Stimulated activated CD8-positive, alpha-beta memory T cell treated with anti-CD3 and anti-CD28 coated beads, Interleukin-2, amount 100 ng/mL, for 48 hours (primary cell): ENCODE data around the gene CD109.
"Not testable (repeated sequence)": the region's sequence is repeated elsewhere in the genome, so short reads cannot be mapped to it uniquely, and the experiment has no call there.

Experiments
- DNase-seq, 2 donors: peaks; one replicate each; pipeline ENCODE4 v3.0.0-alpha.2; 2020; ENCODE audit warnings: low read depth in 2 of 2

CD109 gene

DNA sequence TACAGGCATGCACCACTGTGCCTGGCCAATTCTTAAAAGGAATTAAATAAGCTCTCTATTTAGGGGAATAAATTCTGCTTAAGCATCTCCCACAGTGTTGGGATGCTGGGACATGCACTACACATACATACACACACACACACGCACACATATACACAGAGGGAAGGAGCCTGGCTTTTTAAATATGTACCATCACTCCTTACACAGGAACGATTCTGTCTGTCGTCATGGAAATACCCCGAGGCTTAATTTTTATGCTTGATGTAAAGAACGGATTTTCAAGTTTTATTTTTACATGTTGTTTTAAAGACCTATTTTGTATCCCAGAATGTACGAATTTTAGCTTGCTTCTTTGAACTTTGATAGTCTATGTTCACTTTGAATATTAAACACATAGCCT lies 95.3 kb downstream of the CD109 start:
- no peak for DNase-seq

DNA sequence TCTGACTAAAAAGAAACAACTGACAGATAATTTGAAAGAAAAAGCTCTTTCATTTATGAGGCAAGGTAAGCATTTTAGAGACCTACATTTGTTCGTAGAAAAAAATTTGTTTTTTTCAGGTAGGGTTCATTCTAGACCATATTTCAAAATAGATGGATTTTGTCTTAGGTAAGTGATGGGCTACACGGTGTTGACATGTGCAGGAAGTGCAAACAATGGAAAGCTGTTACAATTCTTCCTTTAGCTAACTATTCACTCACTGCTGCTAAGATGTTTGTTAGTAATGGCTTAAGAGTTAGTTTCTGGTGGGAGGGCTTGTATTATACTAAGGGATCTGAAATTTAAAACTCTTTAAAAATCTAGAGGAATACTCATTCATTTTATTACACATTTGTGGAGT lies 96.7 kb downstream of the CD109 start:
- no peak for DNase-seq

DNA sequence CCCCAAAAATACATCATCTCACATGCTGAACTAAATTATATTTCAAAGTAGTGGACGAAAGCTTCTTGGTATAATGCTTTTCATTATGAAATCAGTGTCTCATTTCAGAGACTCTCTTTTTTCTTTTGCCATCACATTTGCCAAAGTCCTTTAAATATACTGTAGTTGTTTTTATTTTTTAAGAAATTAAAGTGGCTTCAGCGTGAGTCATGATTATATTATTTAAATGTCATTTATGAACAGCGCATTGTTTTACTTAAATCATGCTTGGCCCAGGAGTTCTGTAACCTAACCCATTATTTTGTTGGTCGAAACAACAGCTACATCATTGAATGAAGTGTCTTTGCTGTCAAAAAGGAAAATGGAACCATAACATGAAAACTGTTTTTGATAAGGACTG lies 100.9 kb downstream of the CD109 start:
- DNase-seq = no peak

DNA sequence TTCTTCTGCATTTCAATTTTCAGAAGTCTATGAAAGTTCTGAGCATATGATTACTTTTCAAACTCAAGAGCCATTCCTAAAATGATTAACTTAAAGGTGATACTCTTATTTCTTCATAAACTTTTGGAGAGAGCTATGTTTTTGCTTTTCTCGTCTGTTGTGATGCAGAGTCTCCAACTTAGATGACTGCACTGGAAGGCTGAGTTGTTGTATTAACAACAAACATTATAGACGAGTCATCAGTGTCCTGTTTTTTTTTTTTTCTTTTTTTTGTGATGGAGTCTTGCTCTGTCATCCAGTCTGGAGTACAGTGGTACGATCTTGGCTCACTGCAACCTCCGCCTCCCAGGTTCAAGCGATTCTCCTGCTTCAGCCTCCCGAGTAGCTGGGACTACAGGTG lies 101.9 kb downstream of the CD109 start:
- DNase-seq = no peak

DNA sequence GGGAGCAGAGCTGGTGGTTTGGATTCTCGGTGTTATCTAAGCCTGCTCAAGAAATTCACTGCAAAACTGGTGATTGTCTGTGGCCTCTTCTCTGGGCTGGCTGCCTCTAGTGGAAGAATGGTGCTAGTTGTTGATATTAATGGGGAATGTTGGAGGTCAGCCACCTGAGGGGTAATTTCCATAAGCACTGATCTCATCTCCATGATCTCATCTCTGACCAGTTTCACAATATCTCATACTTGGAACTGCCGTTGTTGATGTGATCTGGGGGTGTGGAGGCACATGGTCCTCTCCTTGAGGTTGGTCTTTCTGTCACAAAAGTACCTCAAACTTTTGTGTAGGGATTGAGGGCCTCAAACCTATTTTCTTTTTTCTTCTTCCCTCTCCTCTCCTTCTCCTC lies 102.6 kb downstream of the CD109 start:
- peak in 1 of 2 donors; percentile 3 for DNase-seq

DNA sequence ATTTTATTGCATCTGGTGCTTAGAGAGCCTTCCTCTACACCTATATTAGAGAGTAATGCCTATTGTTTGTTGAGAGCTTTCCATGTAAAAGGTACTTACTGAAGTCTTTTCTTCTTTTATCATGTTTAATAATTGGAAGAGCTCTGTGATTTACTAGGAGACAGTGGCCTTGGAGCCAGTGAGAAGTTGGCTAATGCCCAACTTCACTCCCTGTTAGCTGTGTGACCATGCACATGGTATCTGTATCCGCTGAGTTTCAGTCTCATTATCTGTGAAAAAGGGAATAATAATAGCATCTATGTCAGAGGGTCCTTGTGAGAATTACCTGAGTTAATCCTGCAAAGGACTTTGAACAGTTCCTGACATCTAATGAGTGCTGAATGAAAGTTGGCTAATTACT lies 105.0 kb downstream of the CD109 start:
- no peak for DNase-seq

DNA sequence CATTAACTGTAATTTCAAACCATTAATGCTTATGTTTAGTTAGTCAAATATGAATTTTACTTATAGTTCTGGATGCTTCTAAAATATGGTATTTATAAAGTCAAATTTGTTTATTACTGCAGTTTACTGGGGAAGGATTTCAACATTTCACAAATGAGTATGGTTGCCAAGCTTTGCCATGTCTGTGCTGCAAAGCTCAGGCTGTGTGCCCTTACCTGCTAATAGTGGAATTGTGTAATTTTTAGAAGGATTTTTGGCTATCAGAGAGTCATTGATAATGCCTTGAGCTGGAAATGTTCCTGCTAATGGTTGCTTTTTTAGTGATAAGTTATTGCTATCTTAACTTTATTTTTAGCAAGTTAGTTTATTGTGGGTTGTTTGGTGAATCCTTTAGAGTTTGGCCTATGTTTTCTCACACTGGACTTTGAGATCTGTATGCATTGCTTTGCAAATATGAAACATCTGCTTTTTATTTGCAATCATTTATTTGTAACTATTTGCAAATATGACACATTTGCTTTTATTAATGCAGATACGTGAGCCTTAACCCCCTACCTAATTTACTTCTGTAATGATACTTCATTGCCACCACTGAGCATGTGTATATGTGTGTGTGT lies 105.8 kb downstream of the CD109 start:
- no peak for DNase-seq

DNA sequence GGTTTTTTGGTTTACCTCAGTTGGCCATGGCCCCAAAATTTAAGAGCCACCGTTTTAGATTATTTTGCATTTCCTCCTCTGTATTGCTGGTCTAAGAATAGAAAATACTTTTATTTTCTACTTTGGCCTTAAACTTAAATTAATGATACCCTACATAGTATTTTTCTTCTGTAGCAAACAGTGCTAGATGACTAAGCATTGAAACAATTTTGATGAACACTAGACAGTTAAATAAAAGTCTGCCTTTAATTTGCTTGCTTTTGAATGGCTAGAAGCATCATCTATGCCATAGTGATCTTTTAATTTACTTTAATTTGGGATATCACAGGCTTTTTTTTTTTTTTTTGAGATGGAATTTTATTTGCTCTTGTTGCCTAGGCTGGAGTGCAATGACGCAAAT lies 106.4 kb downstream of the CD109 start:
- DNase-seq = no peak

DNA sequence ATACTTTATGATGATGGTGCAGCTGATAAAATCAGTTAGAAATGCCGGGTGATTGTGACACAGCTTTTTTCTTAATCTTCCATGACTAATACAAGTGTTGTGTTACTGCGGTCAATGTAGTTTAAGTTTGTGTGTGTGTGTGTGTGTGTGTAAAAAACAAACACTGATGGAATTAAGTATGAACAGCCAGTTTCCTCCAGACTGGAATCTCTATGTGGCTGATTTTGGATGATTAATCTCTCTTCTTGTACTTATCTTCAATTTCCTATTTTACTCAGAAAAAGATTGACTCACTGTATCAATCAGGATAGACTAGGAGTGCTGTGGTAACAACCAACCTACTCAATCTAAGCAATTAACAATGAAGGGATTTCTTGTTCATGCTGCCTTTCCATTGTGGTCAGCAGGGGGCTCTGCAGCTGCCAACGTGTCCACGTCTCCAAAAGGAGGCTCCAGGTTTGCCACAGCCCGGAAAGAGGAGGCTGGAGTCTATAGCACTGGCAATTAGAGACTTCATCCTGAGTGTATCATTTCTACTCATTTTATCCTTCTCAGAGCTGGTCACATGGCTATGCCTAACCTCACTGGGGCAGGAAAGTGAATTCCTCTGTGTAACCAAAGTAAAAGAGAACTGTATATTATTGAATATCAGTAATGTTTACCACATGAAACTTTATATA lies 107.7 kb downstream of the CD109 start:
- no peak for DNase-seq

DNA sequence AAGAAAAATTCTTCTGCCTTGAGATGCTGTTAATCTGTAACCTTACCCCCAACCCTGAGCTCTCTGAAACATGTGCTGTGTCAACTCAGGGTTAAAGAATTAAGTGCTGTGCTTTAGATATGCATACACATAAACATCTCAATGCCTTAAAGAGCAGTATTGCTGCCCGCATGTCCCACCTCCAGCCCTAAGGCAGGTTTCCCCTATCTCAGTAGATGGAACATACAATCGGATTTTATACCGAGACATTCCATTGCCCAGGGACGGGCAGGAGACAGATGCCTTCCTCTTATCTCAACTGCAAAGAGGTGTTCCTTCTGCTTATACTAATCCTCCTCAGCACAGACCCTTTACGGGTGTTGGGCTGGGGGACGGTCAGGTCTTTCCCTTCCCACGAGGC lies 109.2 kb downstream of the CD109 start:
- not testable (repeated sequence) for DNase-seq

DNA sequence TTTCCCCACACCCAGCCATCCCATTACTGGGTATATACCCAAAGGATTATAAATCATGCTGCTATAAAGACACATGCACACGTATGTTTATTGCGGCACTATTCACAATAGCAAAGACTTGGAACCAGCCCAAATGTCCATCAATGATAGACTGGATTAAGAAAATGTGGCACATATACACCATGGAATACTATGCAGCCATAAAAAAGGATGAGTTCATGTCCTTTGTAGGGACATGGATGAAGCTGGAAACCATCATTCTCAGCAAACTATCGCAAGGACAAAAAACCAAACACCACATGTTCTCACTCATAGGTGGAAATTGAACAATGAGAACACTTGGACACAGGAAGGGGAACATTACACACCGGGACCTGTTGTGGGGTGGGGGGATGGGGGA lies 110.0 kb downstream of the CD109 start:
- DNase-seq = not testable (repeated sequence)

DNA sequence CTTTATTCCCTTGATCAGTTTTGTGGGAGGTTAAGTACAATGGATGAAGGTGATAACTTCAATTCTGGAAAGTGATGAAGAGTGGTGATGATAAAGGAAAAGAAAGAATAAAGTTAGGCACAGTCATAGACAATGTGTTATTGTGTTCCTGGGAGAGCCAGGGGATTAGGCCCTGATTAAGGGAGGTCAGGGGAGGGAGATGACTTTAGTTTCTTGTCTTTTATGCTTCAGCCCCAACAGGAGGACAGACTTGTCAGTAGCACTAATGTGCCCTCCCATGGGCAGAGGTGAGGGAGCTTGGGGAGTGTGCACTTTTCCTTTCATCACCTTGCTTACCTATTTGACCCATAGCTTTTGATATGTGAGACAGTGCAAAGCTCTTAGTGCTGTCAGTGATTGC lies 115.7 kb downstream of the CD109 start:
- DNase-seq = no peak

DNA sequence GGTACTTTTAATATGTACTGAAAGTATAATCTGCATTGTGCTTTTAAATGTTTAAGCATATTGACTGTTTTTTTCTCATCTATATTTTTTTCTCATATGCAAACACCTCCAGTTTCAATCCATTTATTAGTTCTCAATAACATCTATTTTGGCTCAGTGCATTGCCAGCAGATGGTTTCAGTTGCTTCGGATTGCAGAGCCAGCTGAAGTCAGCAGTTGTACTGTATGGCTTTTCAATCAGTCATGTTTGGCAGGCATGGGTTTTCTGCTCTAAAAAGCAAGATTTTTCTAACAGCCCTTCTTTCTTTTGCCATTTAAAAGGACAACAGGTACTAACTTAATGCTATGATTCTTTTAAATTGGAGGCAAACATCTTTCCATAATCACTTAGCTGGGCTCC lies 121.2 kb downstream of the CD109 start:
- no peak for DNase-seq

DNA sequence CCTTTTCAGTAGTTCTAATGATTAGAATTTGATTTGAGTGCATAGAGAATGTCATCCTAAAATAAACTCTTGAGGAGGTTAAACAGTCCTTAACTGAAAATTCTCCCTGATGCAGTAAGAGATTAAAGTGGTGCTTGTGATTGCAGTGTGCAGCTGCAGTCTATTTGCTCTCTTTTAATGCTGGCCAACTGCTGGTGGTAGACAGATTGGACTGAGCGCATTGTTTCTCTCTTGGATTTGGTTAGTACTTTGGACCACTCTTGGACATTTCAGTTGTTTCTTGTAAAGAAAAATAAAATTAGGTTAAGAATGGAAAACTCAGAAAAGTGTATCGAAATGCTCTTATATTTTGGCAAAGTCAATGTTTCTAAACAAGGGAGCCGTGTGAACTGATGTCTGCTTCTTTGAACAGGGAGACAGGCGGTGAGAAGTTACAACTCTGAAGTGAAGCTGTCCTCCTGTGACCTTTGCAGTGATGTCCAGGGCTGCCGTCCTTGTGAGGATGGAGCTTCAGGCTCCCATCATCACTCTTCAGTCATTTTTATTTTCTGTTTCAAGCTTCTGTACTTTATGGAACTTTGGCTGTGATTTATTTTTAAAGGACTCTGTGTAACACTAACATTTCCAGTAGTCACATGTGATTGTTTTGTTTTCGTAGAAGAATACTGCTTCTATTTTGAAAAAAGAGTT lies 127.2 kb downstream of the CD109 start:
- DNase-seq = no peak

DNA sequence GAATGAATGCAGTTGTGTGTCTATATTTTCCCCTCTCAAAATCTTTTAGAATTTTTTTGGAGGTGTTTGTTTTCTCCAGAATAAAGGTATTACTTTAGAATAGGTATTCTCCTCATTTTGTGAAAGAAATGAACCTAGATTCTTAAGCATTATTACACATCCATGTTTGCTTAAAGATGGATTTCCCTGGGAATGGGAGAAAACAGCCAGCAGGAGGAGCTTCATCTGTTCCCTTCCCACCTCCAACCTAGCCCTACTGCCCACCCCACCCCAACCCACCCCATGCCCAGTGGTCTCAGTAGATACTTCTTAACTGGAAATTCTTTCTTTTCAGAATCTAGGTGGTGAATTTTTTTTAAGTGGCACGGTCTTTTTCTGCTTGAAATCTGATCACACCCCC lies 127.8 kb downstream of the CD109 start:
- no peak for DNase-seq

DNA sequence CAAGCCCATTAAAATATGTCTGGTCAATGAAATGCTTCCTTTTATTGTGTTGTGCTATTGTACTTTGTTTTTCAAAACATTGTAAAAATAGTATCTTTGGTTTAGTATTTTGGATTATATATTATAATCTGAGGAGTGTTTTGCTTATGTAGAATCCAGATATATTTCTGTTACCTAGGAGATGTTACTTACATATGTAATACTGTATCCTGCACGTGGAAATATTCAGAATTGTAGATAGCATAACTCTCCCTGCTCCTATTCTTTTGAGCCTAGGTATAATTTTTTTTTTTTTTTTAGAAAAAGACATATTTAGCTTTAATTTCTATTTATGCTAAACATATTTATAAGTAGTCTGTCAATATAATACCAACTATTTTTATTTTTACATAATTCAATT lies 130.6 kb downstream of the CD109 start:
- no peak for DNase-seq

DNA sequence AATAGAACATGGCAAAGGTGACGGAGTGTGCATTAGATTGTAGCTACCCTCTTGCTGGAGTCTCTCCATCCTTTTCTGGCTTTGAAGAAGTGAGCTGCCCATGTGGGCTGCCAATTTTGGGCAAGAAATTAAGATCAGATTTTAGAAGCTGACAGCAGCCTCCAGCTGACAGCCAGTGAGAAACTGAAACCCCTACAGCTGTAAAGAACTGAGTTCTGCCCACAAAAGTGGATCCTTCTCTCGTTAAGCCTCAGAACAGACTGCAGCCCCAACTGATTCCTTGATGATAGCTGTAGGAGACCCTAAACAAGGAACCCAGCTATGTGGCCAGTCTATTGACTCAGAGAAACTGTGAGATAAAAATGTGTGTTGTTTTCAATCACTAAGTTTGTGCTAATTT lies 134.1 kb downstream of the CD109 start:
- DNase-seq = no peak

DNA sequence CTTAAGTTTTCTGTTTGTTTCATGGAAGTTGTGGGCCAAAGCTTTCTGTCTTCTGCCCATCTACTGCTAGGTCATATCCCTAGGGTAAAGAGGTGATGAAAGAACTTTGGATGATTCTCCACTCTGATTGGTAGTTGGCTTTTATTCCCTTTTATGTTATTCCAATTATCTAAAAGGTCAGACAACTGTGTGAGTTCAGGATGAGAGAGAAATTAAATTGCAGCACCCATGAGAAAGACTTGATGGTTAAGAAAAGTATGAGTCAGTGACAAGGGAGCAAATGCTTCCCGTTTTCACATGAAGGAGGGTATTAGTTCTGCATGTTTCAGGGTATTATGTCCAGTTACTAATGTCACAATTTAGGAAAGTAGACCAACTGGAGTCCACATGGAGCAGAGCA lies 136.3 kb downstream of the CD109 start:
- no peak for DNase-seq

DNA sequence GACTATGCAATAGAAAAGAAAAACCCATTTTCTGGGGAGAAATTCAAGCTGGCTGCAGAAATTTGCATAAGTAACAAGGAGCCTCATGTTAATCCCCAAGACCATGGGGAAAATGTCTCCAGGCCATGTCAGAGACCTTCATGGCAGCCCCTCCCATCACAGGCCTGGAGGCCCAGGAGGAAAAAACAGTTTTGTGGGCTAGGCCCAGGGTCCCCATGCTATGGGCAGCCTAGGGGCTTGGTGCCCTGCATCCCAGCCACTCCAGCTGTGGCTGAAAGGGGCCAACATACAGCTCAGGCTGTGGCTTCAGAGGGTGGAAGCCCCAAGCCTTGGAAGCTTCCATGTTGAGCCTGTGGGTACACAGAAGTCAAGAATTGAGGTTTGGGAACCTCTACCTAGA lies 148.7 kb downstream of the CD109 start:
- not testable (repeated sequence) for DNase-seq

DNA sequence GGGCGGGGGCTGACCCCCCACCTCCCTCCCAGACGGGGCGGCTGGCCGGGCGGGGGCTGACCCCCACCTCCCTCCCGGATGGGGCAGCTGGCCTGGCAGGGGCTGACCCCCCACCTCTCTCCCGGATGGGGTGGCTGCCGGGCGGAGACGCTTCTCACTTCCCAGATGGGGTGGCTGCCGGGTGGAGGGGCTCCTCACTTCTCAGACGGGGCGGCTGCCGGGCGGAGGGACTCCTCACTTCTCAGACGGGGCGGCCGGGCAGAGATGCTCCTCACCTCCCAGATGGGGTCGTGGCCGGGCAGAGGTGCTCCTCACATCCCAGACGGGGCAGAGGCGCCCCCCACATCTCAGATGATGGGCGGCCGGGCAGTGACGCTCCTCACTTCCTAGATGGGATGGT lies 155.0 kb downstream of the CD109 start:
- not testable (repeated sequence) for DNase-seq

DNA sequence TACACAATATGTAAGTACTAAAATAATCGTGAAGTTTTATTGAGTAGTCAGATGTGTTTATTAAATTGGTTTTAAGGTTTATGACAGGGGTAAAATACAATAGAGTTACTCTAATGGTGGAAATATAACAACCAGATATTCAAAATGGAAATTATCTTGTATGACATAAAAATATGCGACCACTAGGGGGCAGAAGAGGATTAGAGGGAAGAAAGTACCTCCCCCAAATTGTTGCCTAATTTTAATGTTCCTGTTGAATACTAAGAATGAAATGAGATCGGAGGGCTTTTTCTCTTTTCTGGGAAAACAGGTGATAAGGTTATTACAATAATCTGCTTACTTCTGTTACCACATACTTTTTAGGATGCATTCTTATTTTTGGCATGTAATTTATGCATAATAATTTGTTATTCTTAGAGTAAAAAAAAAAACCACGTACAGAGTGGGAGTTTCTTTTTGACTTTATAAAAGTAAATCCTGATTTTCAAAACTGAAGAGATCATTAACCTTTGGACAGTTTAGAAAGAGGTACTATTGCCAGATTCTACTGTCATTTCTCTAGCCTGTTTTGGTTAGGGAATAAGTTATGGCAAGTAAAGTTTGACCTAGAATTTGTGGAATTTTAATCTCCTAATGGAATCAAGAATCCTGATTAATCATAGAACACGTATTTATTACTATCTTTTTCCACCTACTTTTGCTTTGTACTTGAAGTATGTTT lies 159.2 kb downstream of the CD109 start:
- no peak for DNase-seq

DNA sequence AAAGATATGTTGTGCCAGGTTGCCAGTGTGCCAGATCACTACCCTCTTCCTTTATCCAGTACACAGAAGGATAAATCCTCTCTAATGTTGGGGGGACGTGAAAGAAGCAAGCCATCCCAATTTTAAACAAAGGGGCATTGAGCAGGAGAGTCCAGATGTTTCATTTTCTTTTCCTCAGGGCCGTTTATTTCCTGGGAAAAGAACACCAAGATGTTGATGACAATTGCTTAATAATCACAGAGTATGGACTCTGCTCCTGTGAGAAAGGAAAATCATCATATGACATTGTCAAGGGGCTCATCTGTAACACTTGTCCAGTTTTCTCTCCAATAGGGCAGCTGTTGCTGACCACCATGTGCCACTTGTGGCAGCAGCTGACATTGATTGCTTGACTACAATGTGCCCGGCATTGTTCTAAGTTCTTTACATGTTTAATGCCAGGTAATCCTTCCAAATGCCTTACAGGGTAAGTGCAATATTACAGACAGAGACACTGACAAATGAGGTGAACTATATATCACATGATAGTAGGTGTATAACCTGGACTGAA lies 161.4 kb downstream of the CD109 start:
- DNase-seq = no peak
